Activated T-cell treated with anti-CD3 and anti-CD28 coated beads for 4 hours (primary cell): Measurements from ENCODE around the gene MGMT.

Experiments
- DNase-seq: peaks from one replicate; pipeline ENCODE4 v3.0.0-alpha.2; 2020

MGMT gene

GRCh38 chr10:129546106-129546505, 79.1 kb downstream of the MGMT start:
- no peak for DNase-seq

GRCh38 chr10:129547608-129548007, 80.6 kb downstream of the MGMT start:
- no peak for DNase-seq

DNA sequence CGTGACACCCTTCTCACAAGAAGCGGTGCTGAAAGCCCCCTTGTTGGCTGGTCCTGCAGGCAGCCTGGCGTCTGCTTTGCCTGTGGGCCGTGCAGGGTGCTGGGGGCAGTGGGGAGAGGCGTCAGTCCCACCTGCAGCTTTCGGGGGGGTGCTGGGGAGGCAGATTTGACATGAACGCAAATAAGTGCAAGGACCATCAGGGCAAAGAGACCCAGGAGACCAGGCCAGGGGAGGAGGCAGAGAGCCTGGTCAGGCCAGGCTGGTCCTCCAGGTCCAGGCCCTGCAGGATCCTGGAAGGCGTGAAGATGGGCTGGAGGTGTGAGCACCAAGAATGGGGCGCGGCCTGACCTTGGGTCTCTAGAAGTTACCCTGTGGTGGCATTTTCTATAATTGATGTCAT, 81.6 kb downstream of the MGMT start:
- DNase-seq, result no peak

DNA sequence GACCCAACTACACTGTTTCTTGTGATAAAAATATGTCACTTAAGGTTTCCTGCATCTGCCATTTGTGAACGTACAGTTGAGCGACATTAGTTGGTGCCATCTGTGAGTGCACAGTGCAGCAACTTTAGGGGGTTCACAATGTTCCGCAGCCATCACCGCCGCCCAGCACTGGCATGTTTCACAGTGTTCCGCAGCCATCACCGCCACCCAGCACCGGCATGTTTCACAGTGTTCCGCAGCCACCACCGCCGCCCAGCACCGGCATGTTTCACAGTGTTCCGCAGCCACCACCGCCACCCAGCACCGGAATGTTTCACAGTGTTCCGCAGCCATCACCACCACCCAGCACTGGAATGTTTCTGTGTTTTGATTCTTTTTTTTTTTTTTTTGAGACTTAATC, 83.0 kb downstream of the MGMT start:
- DNase-seq, result no peak

GRCh38 chr10:129550658-129551057, 83.6 kb downstream of the MGMT start:
- no peak for DNase-seq

DNA sequence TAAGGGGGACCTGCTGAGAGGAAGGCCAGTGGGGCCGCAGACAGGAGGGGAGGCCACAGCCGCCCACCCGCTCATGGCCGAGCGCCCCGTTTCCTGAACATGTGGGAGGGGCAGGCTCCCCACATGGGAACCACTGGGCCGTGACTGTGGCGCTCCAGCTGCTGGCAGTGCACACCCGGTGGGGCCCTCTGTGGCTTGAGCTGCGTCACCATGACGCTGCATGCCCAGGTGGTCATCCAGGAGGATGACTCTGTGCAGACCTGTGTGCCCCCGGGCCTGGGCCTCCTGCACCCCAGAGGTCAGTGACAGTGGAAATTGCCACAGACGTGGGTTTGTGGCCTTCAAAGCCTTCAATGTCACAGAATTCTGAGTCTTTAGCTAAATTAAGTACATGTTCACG, 85.1 kb downstream of the MGMT start:
- DNase-seq, result no peak

GRCh38 chr10:129553928-129554327, 86.9 kb downstream of the MGMT start:
- no peak for DNase-seq

DNA sequence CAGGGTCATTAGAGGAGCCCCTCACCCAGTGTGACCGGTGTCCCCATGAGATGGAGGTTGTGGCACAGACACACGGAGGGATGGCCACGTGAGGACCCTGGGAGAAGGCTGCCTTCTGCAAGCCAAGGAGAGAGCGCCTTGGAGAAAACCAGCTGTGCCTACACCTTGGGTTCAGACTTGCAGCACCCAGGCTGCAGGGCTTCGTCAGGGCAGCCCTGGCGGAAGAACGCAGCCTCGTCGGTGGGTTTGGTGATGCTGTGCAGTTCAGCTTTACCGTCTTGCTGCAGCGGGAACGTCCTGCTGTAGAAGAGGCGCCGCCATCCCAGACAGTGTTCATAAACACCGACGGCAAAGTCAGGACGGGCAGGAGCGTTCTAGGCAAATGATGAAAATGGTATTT, 89.3 kb downstream of the MGMT start:
- DNase-seq, result no peak

DNA sequence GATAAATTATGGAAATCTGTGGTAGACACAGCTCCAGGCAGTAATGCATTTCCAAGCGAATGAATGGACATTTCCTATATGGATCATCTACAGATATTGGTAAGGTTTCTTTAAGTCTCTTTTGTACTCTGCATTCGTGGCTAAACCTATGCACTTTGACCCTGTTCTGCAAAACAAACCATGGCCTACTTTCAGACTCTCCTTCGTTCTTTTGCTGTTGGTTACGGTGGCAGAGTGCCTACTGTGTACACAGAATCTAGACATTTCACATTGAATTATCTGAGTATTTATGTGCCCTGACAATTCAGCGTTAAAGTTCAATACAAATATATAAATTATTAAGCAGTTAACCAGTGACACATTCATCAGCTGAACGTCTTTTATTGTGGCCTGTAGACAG, 93.3 kb downstream of the MGMT start:
- DNase-seq, result no peak

- DNase-seq, result no peak
Observed at GRCh38 chr10:129562487-129562886, 95.4 kb downstream of the MGMT start.

DNA sequence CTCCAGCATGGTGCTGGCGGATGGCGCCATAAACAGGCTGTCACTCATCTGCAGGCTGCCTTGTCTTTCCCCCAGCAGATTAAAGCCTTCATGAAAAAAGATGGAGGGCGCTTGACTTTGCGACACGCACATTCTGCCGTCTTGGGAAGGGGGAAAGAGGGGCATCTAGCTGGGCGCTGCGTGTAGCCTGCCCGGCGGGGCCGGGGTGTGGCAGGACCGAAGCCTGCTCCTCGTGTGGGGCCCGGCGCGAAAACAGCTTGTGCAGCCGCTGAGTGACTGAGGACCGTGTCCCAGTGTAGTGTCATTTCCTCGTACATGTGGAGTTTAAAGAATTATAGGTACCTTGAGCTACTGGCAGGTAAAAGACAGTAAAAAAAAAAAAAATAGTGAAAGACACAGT, 97.9 kb downstream of the MGMT start:
- DNase-seq, result no peak

GRCh38 chr10:129568583-129569344, 101.7 kb downstream of the MGMT start:
- DNase-seq, result no peak

- no peak for DNase-seq
Observed at GRCh38 chr10:129570185-129570584, 103.1 kb downstream of the MGMT start.

- DNase-seq, result no peak
Observed at GRCh38 chr10:129579228-129579627, 112.2 kb downstream of the MGMT start.

DNA sequence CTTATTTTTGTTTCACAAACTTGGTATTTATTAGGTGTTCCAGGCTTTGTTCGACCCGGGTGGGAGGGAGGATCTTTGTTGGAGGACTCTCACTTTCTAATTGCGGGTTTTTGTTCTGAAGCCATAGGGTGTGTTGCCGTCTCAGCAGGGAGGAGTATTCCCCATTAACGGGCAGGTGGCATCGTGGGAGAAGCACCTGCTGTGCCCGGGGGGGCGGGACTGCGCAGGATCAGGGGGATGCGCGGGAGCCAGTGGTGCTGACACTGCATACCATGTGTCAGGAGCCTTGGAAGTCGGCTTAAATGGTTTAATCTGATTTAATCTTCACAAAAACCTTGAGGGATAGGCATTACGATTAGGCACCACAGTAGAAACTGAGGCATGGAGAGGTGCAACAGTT, 113.0 kb downstream of the MGMT start:
- DNase-seq, result no peak

DNA sequence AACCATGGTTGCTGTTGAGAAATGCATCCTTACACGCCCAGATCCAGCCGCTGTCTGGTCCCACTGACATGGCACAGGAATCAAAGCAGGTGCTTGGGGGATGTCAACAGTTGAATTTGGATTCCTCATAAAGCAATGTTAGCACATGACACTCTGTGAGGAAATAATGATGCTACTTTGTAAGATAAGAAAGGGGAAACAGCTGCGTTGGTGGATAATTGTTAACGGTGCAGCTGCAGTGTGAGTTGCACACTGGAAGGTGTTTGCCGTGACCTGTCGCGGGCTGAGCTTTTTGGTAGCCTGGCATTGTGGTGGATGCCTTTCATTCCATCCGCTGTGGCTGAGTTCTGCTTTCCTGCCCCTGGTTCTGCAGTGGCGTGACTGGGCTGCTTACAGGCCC, 113.9 kb downstream of the MGMT start:
- no peak for DNase-seq

DNA sequence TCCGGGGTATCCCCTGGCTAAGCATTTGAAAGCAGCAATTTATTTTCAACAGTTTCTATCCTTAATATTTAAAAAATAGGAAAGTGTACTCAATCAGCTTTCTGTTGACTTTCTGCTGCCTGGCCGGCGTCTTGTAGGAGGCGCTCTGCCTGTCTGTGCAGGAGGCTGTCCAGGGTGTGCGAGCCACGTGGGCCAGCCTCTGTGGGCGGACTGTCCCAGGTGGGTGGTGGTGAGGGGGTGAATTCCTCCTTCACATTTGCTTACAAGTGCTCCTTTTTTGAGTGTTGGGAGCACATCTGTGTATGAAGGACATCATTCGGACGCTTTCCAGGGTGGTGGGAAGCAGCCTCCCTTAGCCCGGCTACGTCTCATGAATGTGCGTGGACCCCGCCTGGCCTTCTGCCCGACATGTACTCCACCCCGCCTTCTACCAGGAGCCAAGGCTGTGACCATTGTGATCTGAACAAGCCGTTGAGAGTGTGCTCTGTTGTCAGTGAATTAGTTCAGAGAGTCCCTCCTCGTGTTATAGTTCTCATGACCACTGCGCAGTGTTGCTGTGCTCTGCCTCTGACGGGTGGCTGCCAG, 114.9 kb downstream of the MGMT start:
- DNase-seq, result no peak

DNA sequence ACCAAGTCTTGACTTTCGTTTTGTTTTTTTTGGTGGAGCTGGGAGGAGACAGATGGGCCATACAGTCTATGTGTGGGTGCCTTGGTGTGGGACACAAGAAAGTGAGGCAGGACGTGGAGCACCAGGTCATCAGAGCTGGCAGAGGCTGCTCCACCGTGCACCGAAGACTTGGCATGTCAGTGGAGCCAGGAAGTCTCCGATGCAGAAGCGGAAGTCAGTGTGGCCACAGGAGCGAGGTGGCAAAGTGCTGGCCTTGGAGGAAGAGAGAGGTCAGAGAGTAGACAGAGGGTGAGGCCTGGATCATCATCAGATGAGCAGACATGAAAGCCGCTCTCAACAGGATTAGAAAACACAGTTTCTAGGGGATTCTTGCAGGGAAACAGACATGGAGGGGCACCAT, 116.8 kb downstream of the MGMT start:
- DNase-seq, result no peak

GRCh38 chr10:129586898-129587443, 119.9 kb downstream of the MGMT start:
- no peak for DNase-seq

DNA sequence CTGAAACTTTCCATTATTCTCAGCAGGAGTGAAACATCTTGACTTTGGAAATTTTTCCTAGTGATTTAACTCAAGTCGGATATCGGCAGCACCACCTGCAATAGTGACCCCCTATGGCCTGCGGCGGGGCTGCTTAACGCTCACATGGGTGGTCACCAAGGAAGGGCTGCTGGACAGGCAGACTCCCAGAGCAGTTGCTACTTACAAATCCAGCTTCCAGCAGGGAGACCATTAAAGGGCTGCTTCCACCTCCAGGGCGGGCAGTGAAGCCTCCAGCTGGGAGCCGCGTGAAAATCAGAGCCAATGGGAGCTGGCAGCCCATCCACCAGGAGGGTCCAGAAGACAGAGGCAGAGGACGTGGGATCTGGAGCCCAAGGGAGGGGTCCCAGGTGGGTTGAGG, 122.5 kb downstream of the MGMT start:
- no peak for DNase-seq

- DNase-seq, result no peak
Observed at GRCh38 chr10:129593953-129594352, 126.9 kb downstream of the MGMT start.

- no peak for DNase-seq
Observed at GRCh38 chr10:129594811-129595210, 127.8 kb downstream of the MGMT start.

GRCh38 chr10:129598413-129598812, 131.4 kb downstream of the MGMT start:
- DNase-seq, result no peak

DNA sequence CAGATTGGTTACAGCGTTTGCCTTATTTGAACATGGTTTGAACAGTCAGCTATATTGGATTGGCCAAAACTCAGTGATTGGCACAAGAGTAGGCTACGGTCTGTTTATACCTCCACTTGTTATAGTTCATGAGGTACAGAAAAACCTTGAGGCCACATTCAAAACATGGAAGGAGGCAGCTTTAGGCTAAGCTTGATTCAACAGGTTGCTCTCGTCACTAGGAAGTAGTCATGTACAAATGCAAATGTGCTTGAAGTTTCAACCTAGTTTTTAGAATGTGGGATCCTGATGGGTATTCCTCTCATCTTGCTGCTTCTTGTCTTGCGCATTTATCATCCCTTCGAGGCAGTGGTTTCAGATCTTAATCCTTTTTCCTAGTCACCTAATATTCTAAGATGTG, 132.1 kb downstream of the MGMT start:
- DNase-seq, result no peak

- no peak for DNase-seq
Observed at GRCh38 chr10:129601737-129602136, 134.7 kb downstream of the MGMT start.
